ENCODE measurements around the gene SGTB.
"Not testable (repeated sequence)": the region's sequence is repeated elsewhere in the genome, so short reads cannot be mapped to it uniquely, and the experiment has no call there.

SGTB gene

GRCh38 chr5:65734196-65734775 is 12.4 kb upstream of the SGTB start:
- not testable (repeated sequence) for DNase-seq (ENCODE audit: low read depth)

- not testable (repeated sequence) for DNase-seq (ENCODE audit: low read depth)
Observed at GRCh38 chr5:65732046-65732445, 10.1 kb upstream of the SGTB start.

GRCh38 chr5:65730910-65731309 is 9.0 kb upstream of the SGTB start:
- peak; percentile 32 for DNase-seq (ENCODE audit: low read depth)

- no peak for DNase-seq (ENCODE audit: low read depth)
Observed at GRCh38 chr5:65728218-65728617, 6.3 kb upstream of the SGTB start.

- DNase-seq (ENCODE audit: low read depth): no peak
Observed at GRCh38 chr5:65727491-65728156, 5.7 kb upstream of the SGTB start.

- peak; percentile 80 for DNase-seq (ENCODE audit: low read depth)
Observed at GRCh38 chr5:65722575-65723403, 880 bp upstream of the SGTB start.

GRCh38 chr5:65721050-65721719 is 724 bp downstream of the SGTB start:
- DNase-seq (ENCODE audit: low read depth): peak; percentile 67

- no peak for DNase-seq (ENCODE audit: low read depth)
Observed at GRCh38 chr5:65718576-65719310, 3.2 kb downstream of the SGTB start.

- DNase-seq (ENCODE audit: low read depth): peak; percentile 69
Observed at GRCh38 chr5:65708145-65708544, 13.8 kb downstream of the SGTB start.

GRCh38 chr5:65707663-65708062 is 14.2 kb downstream of the SGTB start:
- no peak for DNase-seq (ENCODE audit: low read depth)

GRCh38 chr5:65704621-65705239 is 17.2 kb downstream of the SGTB start:
- no peak for DNase-seq (ENCODE audit: low read depth)

GRCh38 chr5:65702036-65702435 is 19.9 kb downstream of the SGTB start:
- DNase-seq (ENCODE audit: low read depth): no peak

- DNase-seq (ENCODE audit: low read depth): no peak
Observed at GRCh38 chr5:65699338-65699737, 22.6 kb downstream of the SGTB start.

- DNase-seq (ENCODE audit: low read depth): peak; percentile 23
Observed at GRCh38 chr5:65696892-65697291, 25.0 kb downstream of the SGTB start.

- DNase-seq (ENCODE audit: low read depth): no peak
Observed at GRCh38 chr5:65695896-65696295, 26.0 kb downstream of the SGTB start.

GRCh38 chr5:65695162-65695755 is 26.6 kb downstream of the SGTB start:
- DNase-seq (ENCODE audit: low read depth): no peak

- DNase-seq (ENCODE audit: low read depth): no peak
Observed at GRCh38 chr5:65693121-65693520, 28.8 kb downstream of the SGTB start.

- no peak for DNase-seq (ENCODE audit: low read depth)
Observed at GRCh38 chr5:65682148-65682547, 39.8 kb downstream of the SGTB start.

GRCh38 chr5:65676056-65676455 is 45.9 kb downstream of the SGTB start:
- not testable (repeated sequence) for DNase-seq (ENCODE audit: low read depth)

- DNase-seq (ENCODE audit: low read depth): no peak
Observed at GRCh38 chr5:65674749-65675148, 47.2 kb downstream of the SGTB start.

- DNase-seq (ENCODE audit: low read depth): peak; percentile 75
Observed at GRCh38 chr5:65672796-65673195, 49.1 kb downstream of the SGTB start.
